Mammary epithelial cell (primary cell): ENCODE data around the gene CNPY4.

ENCODE experiments used
- EZH2 ChIP-seq: IDR thresholded peaks from 2 replicates; pipeline ENCODE4 v1.6.1; 2012; ENCODE audit warnings: low read length, inconsistent platforms, borderline replicate concordance
- TF ChIP-seq, protein P1 (sequence below), 2 donors: IDR thresholded peaks in 1 of 2; conservative IDR thresholded peaks in 1 of 2; 2 replicates each; pipeline ENCODE4 v1.5.1; 2011 to 2012; ENCODE audit warnings: inconsistent platforms in 2 of 2, low read length in 2 of 2, mild to moderate bottlenecking in 2 of 2, control low read depth in 1 of 2, low read depth in 1 of 2; ENCODE audit not compliant: insufficient read depth in 1 of 2; ENCODE audit errors: extremely low read depth in 1 of 2

DNA sequence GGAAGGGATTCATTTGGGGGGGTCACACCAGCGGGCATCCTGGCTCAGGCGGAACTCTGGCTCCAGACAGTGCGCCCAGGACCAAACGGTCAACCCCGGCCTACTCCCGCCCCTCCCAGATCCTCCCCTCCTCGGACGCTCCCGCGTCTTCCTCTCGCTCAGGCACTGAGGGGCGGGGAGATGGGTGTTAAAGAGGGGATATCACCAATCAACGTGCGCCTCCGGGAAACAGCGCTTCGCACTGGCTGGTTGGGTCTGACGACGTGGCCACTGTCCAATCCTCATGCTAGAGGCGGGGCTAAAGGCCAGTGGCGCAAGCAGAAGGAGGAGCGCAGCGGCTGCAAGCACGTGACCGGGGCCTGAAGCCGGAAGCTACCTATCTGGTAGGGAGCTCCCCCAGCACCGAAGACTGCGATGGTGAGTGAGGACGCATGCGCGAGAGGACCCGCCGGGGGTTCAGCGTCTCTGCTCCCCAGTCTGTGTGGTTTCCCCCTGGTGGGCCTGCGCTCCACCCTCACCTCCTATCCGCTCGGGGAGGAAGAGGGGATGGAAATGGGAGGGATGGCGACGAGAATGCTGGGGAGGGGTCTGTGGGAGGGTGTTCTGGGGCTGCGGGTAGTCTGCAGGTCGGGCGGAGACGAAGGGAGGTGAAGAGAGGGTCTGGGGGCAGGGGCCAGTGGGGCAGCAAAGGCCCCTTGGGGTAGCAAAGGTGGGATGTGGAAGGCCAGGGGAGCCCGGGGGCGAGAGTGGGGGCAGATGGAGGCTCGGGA lies 29.3 kb downstream of the CNPY4 start, which contains the start of gene LAMTOR4:
- TF ChIP-seq, protein P1, sequence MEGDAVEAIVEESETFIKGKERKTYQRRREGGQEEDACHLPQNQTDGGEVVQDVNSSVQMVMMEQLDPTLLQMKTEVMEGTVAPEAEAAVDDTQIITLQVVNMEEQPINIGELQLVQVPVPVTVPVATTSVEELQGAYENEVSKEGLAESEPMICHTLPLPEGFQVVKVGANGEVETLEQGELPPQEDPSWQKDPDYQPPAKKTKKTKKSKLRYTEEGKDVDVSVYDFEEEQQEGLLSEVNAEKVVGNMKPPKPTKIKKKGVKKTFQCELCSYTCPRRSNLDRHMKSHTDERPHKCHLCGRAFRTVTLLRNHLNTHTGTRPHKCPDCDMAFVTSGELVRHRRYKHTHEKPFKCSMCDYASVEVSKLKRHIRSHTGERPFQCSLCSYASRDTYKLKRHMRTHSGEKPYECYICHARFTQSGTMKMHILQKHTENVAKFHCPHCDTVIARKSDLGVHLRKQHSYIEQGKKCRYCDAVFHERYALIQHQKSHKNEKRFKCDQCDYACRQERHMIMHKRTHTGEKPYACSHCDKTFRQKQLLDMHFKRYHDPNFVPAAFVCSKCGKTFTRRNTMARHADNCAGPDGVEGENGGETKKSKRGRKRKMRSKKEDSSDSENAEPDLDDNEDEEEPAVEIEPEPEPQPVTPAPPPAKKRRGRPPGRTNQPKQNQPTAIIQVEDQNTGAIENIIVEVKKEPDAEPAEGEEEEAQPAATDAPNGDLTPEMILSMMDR (conservative IDR thresholded peaks at IDR 0.05 in 1 of 2, IDR thresholded peaks at IDR 0.05 in 1 of 2; ENCODE audit: extremely low read depth in 1 of 2, insufficient read depth in 1 of 2, low read depth in 1 of 2, low read length in 2 of 2) = no peak
- no peak for TF ChIP-seq EZH2
